Neural cell (in vitro differentiated cells): Measurements from ENCODE around the gene TAF5L. TPM values are rescaled to one million over a fixed set of nuclear protein-coding genes. Genes with fewer than 3 reads are reported as not detected.

ENCODE experiments used
- H2AFZ ChIP-seq: fragments of 200-600, 300-800 bp; sonication (generic), shearing (Covaris generic); 2 replicates; pipeline ENCODE4 v1.6.0; 2014; ENCODE audit warnings: low read depth, mild to moderate bottlenecking, antibody characterized with exemption, low read length, moderate library complexity
- H3F3A ChIP-seq: fragments of 200-600 bp; shearing (Covaris generic); 2 replicates; pipeline ENCODE4 v1.6.1; 2016; ENCODE audit warnings: mild to moderate bottlenecking, moderate library complexity, mixed read lengths, antibody characterized with exemption, low read length; ENCODE audit not compliant: insufficient read depth, poor library complexity, severe bottlenecking
- H3K27ac ChIP-seq: fragments of 200-600, 300-800 bp; sonication (generic), shearing (Covaris generic); 2 replicates; pipeline ENCODE4 v1.5.1; 2014; ENCODE audit warnings: mild to moderate bottlenecking, low read length, moderate library complexity
- H3K27me3 ChIP-seq: fragments of 300-800, 200-600 bp; sonication (generic), shearing (Covaris generic); 2 replicates; pipeline ENCODE4 v1.6.0; 2014; ENCODE audit warnings: mild to moderate bottlenecking, low read depth, low read length, moderate library complexity; ENCODE audit not compliant: insufficient read depth
- H3K36me3 ChIP-seq: fragments of 300-800, 200-600 bp; sonication (generic), shearing (Covaris generic); 2 replicates; pipeline ENCODE4 v1.5.1; 2014; ENCODE audit warnings: mild to moderate bottlenecking, antibody characterized with exemption, low read length, moderate library complexity; ENCODE audit not compliant: insufficient read depth
- H3K4me2 ChIP-seq: fragments of 300-800, 200-600 bp; sonication (generic), shearing (Covaris generic); 2 replicates; pipeline ENCODE4 v1.6.0; 2014; ENCODE audit warnings: mild to moderate bottlenecking, low read length
- H3K4me3 ChIP-seq: fragments of 300-800, 200-600 bp; sonication (generic), shearing (Covaris generic); 2 replicates; pipeline ENCODE4 v1.5.1; 2014; ENCODE audit warnings: mild to moderate bottlenecking, low read length, moderate library complexity
- H3K79me2 ChIP-seq: fragments of 200-600 bp; shearing (Covaris generic); replicated peaks from 2 replicates; pipeline ENCODE4 v1.6.0; 2014; ENCODE audit warnings: mild to moderate bottlenecking, low read length, moderate library complexity; ENCODE audit not compliant: insufficient read depth
- H3K9ac ChIP-seq: fragments of 300-800, 200-600 bp; sonication (generic), shearing (Covaris generic); 2 replicates; pipeline ENCODE4 v1.6.1; 2016; ENCODE audit warnings: mild to moderate bottlenecking, low read length, mixed read lengths
- H3K9me2 ChIP-seq: fragments of 200-600 bp; shearing (Covaris generic); 2 replicates; pipeline ENCODE4 v1.6.1; 2016; ENCODE audit warnings: mild to moderate bottlenecking, low read length, mixed read lengths; ENCODE audit not compliant: insufficient read depth
- H3K9me3 ChIP-seq: fragments of 200-600, 300-800 bp; sonication (generic), shearing (Covaris generic); 2 replicates; pipeline ENCODE4 v1.6.1; 2016; ENCODE audit warnings: mild to moderate bottlenecking, mixed run types, low read length, moderate library complexity, mixed read lengths
- H4K20me1 ChIP-seq: fragments of 200-600 bp; shearing (Covaris generic); 2 replicates; pipeline ENCODE4 v1.6.1; 2016; ENCODE audit warnings: mild to moderate bottlenecking, mixed run types; ENCODE audit not compliant: insufficient read depth
- CTCF ChIP-seq: fragments of 450-650 bp; IDR thresholded peaks from 2 replicates; pipeline ENCODE4 v1.5.1; 2014; ENCODE audit warnings: antibody characterized with exemption, mild to moderate bottlenecking, moderate library complexity; ENCODE audit not compliant: poor library complexity, severe bottlenecking
- EP300 ChIP-seq: fragments of 450-650 bp; conservative IDR thresholded peaks from 2 replicates; pipeline ENCODE4 v1.6.1; 2014; ENCODE audit warnings: antibody characterized with exemption, mild to moderate bottlenecking, moderate library complexity; ENCODE audit not compliant: poor library complexity, severe bottlenecking
- EZH2 ChIP-seq: fragments of 200-600, 300-800 bp; shearing (Covaris generic), sonication (generic); IDR thresholded peaks from 2 replicates; pipeline ENCODE4 v1.6.1; 2014; ENCODE audit warnings: antibody characterized with exemption, low read length, borderline replicate concordance, mild to moderate bottlenecking; ENCODE audit not compliant: insufficient read depth, poor library complexity, severe bottlenecking
- MXI1 ChIP-seq: fragments of 450-650 bp; conservative IDR thresholded peaks from 2 replicates; pipeline ENCODE4 v1.6.1; 2014; ENCODE audit warnings: antibody characterized with exemption, mild to moderate bottlenecking; ENCODE audit not compliant: poor library complexity, severe bottlenecking
- POLR2AphosphoS5 ChIP-seq: IDR thresholded peaks from 2 replicates; pipeline ENCODE4 v1.6.1; 2012
- RAD21 ChIP-seq: fragments of 450-650 bp; conservative IDR thresholded peaks from 2 replicates; pipeline ENCODE4 v1.6.1; 2014; ENCODE audit warnings: antibody characterized with exemption, mild to moderate bottlenecking, moderate library complexity
- REST ChIP-seq: IDR thresholded peaks from 2 replicates; pipeline ENCODE4 v1.6.1; 2012; ENCODE audit warnings: borderline replicate concordance
- SMC3 ChIP-seq: fragments of 450-650 bp; conservative IDR thresholded peaks from 2 replicates; pipeline ENCODE4 v1.6.1; 2014; ENCODE audit warnings: antibody characterized with exemption, mild to moderate bottlenecking, moderate library complexity; ENCODE audit not compliant: poor library complexity
- TAF1 ChIP-seq: IDR thresholded peaks from 2 replicates; pipeline ENCODE4 v1.6.1; 2012; ENCODE audit warnings: low read depth
- polyA plus RNA-seq: library from polyadenylated mRNA; depleted of rRNA; stranded (reverse); fragments of >200 nt; gene quantifications from 2 replicates; pipeline ENCODE4 v1.2.3, GENCODE V29; 2014

Gene TAF5L
- polyA plus RNA-seq, 1 donor from 2014 or later: 18.5 TPM

- Histone ChIP-seq H3K9me3 (no peaks in the 10 kb centered on the region), H3K27ac (no peak overlapping the region), H3K4me3 (no peak overlapping the region), H3K27me3 (no peaks in the 10 kb centered on the region), H4K20me1 (no peaks in the 10 kb centered on the region), H3K9ac (no peak overlapping the region), H2AFZ (no peak overlapping the region), H3F3A (no peaks in the 10 kb centered on the region), H3K79me2 (no peaks in the 10 kb centered on the region), H3K36me3 (no peaks in the 10 kb centered on the region), H3K9me2 (no peaks in the 10 kb centered on the region), H3K4me2 (no peak overlapping the region)
- TF ChIP-seq REST (no peak), TAF1 (no peak), MXI1 (no peak), RAD21 (no peak), EZH2 (no peak), EP300 (no peak), POLR2AphosphoS5 (no peak), CTCF (no peak), SMC3 (no peak)
Observed at GRCh38 chr1:229664133-229664689, 38.3 kb upstream of the TAF5L start.

GRCh38 chr1:229661897-229662296, 36.0 kb upstream of the TAF5L start:
- Histone ChIP-seq H3K4me2 (no peak overlapping the region), H3K36me3 (no peaks in the 10 kb centered on the region), H4K20me1 (no peaks in the 10 kb centered on the region), H3K9ac (no peak overlapping the region), H3K9me3 (no peaks in the 10 kb centered on the region), H3K79me2 (no peaks in the 10 kb centered on the region), H3K27ac (no peak overlapping the region), H3F3A (no peaks in the 10 kb centered on the region), H3K4me3 (no peak overlapping the region), H3K27me3 (no peaks in the 10 kb centered on the region), H3K9me2 (no peaks in the 10 kb centered on the region), H2AFZ (no peak overlapping the region)
- no peak for TF ChIP-seq RAD21
- TF ChIP-seq EZH2: no peak
- TF ChIP-seq POLR2AphosphoS5: no peak
- no peak for TF ChIP-seq MXI1
